GM12878 (cell line): Measurements from ENCODE around the gene IRF2. TPM values are rescaled to one million over a fixed set of nuclear protein-coding genes. Genes with fewer than 3 reads are reported as not detected.
A peak's percentile ranks its signal among the peaks of the same experiment; 100 is the strongest.

Experiments
- ASH2L ChIP-seq: fragments of 300-600, 200-600 bp; sonication (generic); IDR thresholded peaks from 2 replicates; pipeline ENCODE4 v1.6.1; 2017; ENCODE audit warnings: low read depth, mild to moderate bottlenecking, borderline replicate concordance
- CEBPZ ChIP-seq: fragments of 150-350 bp; IDR thresholded peaks from 2 replicates; pipeline ENCODE4 v1.6.1; 2016; ENCODE audit warnings: low read depth, low read length
- CREM ChIP-seq: IDR thresholded peaks from 2 replicates; pipeline ENCODE4 v1.6.1; 2014; ENCODE audit warnings: antibody characterized with exemption, low read depth
- E4F1 ChIP-seq: fragments of 450-650 bp; IDR thresholded peaks from 2 replicates; pipeline ENCODE4 v1.6.1; 2018; ENCODE audit warnings: borderline replicate concordance, mild to moderate bottlenecking; ENCODE audit not compliant: partially characterized antibody
- EP300 ChIP-seq, 2 experiments: fragments of 150-350 bp in 1 of 2; IDR thresholded peaks; 2 replicates each; pipeline ENCODE4 v1.6.1; 2011 to 2012; ENCODE audit warnings: low read depth in 2 of 2, low read length in 2 of 2, borderline replicate concordance in 1 of 2, improper control_type of control experiment in 1 of 2, inconsistent platforms in 1 of 2; ENCODE audit not compliant: control insufficient read depth in 1 of 2
- FOXK2 ChIP-seq: fragments of 450-650 bp; IDR thresholded peaks from 2 replicates; pipeline ENCODE4 v1.6.1; 2017; ENCODE audit warnings: mild to moderate bottlenecking, moderate library complexity
- GATAD2B ChIP-seq: fragments of 450-650 bp; conservative IDR thresholded peaks from 2 replicates; pipeline ENCODE4 v1.6.1; 2017; ENCODE audit warnings: low read depth, mild to moderate bottlenecking, moderate library complexity
- HSF1 ChIP-seq: fragments of 150-350 bp; IDR thresholded peaks from 2 replicates; pipeline ENCODE4 v1.6.1; 2014; ENCODE audit warnings: mild to moderate bottlenecking, low read depth, low read length
- JUNB ChIP-seq: IDR thresholded peaks from 2 replicates; pipeline ENCODE4 v1.6.1; 2016; ENCODE audit warnings: antibody characterized with exemption, mild to moderate bottlenecking
- LARP7 ChIP-seq: fragments of 450-650 bp; IDR thresholded peaks from 2 replicates; pipeline ENCODE4 v1.6.1; 2017; ENCODE audit warnings: mild to moderate bottlenecking
- MAX ChIP-seq: IDR thresholded peaks from 2 replicates; pipeline ENCODE4 v1.6.1; 2012; ENCODE audit warnings: low read depth, low read length, improper control_type of control experiment
- MTA3 ChIP-seq: IDR thresholded peaks from 2 replicates; pipeline ENCODE4 v1.6.1; 2012; ENCODE audit warnings: low read length, inconsistent platforms, borderline replicate concordance
- RUNX3 ChIP-seq: IDR thresholded peaks from 2 replicates; pipeline ENCODE4 v1.6.1; 2012; ENCODE audit warnings: low read length, inconsistent platforms
- SKIL ChIP-seq: fragments of 450-650 bp; IDR thresholded peaks from 2 replicates; pipeline ENCODE4 v1.6.1; 2017; ENCODE audit warnings: mild to moderate bottlenecking, low read depth, inconsistent platforms; ENCODE audit not compliant: poor library complexity, severe bottlenecking
- SPI1 ChIP-seq: IDR thresholded peaks from 2 replicates; pipeline ENCODE4 v1.6.1; 2011; ENCODE audit warnings: low read depth, mild to moderate bottlenecking, low read length, moderate library complexity, borderline replicate concordance; ENCODE audit not compliant: insufficient read depth
- SRF ChIP-seq, 2 experiments: IDR thresholded peaks; 2 replicates each; pipeline ENCODE4 v1.6.1; 2011; ENCODE audit warnings: low read depth in 2 of 2, low read length in 2 of 2, mild to moderate bottlenecking in 1 of 2, moderate library complexity in 1 of 2
- TCF7 ChIP-seq: IDR thresholded peaks from 2 replicates; pipeline ENCODE4 v1.6.1; 2014; ENCODE audit warnings: antibody characterized with exemption, borderline replicate concordance
- ZBED1 ChIP-seq: IDR thresholded peaks from 2 replicates; pipeline ENCODE4 v1.6.1; 2016; ENCODE audit warnings: borderline replicate concordance
- ZNF217 ChIP-seq: fragments of 450-650 bp; IDR thresholded peaks from 2 replicates; pipeline ENCODE4 v1.6.1; 2017; ENCODE audit warnings: antibody characterized with exemption, mild to moderate bottlenecking
- ZSCAN29 ChIP-seq: fragments of 450-650 bp; IDR thresholded peaks from 2 replicates; pipeline ENCODE4 v1.6.1; 2017; ENCODE audit warnings: mild to moderate bottlenecking, moderate library complexity
- polyA plus RNA-seq, 11 experiments: library from polyadenylated mRNA; depleted of rRNA in 4 of 11; unstranded in 6 of 11; stranded (reverse) in 5 of 11; fragments of >200 nt; fragmentation: Nextera tagmentation in 4 of 11; fragmentation: Illumina TruSeq in 1 of 11; extraction: Ambion mirVana in 4 of 11; extraction: Trizol in 1 of 11; gene quantifications; 1 replicate in 1 of 11; 2 replicates in 10 of 11; pipeline versions ENCODE4 v1.2.1 to v1.2.3, GENCODE V29; 2011 to 2016; ENCODE audit warnings: inconsistent platforms in 2 of 11, missing spikeins in 2 of 11, low read depth in 1 of 11
- total RNA-seq, 4 experiments: library from RNA; depleted of rRNA in 3 of 4; stranded (reverse); fragments of >200 nt in 3 of 4; fragmentation: Illumina TruSeq in 1 of 4; extraction: Trizol in 1 of 4; gene quantifications; 2 replicates each; pipeline versions ENCODE4 v1.2.1 to v1.2.3, GENCODE V29; 2013 to 2021

The IRF2 gene
- total and polyA plus RNA-seq, 10 of the 15 experiments (the other 5 are each of a cell fraction or from before 2014, with no cell fraction given) = 45.1 to 99.3 (median 58.9) TPM

GRCh38 chr4:184384056-184384809, 90.1 kb downstream of the IRF2 start (continued):
- no peak for TF ChIP-seq SRF (IDR thresholded peaks at IDR 0.05; ENCODE audit: low read depth in 2 of 2, low read length in 2 of 2)
- TF ChIP-seq MTA3 = peak; percentile 97
- TF ChIP-seq RUNX3 = peak; percentile 99
- no peak for TF ChIP-seq CEBPZ
- TF ChIP-seq GATAD2B = peak; percentile 61; the same call in 1 of the 2 replicates
- TF ChIP-seq ZNF217 = 0 out of 2 replicates have a peak, but pooled peaks have one; percentile 24
- peak; percentile 69; the same call in 1 of the 2 replicates for TF ChIP-seq LARP7
- peak; percentile 82 for TF ChIP-seq CREM
- TF ChIP-seq ASH2L = 0 out of 2 replicates have a peak, but pooled peaks have one; percentile 28
- TF ChIP-seq JUNB = no peak
- TF ChIP-seq MAX = 0 out of 2 replicates have a peak, but pooled peaks have one; percentile 52
- peak; percentile 90; the same call in 1 of the 2 replicates for TF ChIP-seq ZBED1
- peak; percentile 36; the same call in 1 of the 2 replicates for TF ChIP-seq TCF7
- TF ChIP-seq ZSCAN29 = no peak
- no peak for TF ChIP-seq FOXK2
- TF ChIP-seq SPI1 = peak; percentile 64; the same call in 1 of the 2 replicates
- TF ChIP-seq E4F1 = no peak
- TF ChIP-seq SKIL = peak; percentile 87
- peak; percentile 76 to 86 for TF ChIP-seq EP300 (IDR thresholded peaks at IDR 0.05; ENCODE audit: borderline replicate concordance in 1 of 2, control insufficient read depth in 1 of 2, low read depth in 2 of 2, low read length in 2 of 2)
- TF ChIP-seq HSF1 = no peak
